RWPE2 (cell line): ENCODE measurements around the gene MAP3K20.

Experiments used
- ATAC-seq: fragments of 200-7000 bp; cut with Tn5 transposase; 3 replicates; pipeline ENCODE4 v1.9.1; 2021; ENCODE audit warnings: low read depth
- DNase-seq: peaks from one replicate; pipeline ENCODE4 v3.0.0-alpha.2; 2020; ENCODE audit warnings: low spot score
- H3K27ac ChIP-seq: fragments of 450-650 bp; 2 replicates; pipeline ENCODE4 v1.5.1; 2017; ENCODE audit warnings: mild to moderate bottlenecking; ENCODE audit not compliant: poor library complexity, severe bottlenecking
- H3K27me3 ChIP-seq: fragments of 250-450 bp; sonication (Bioruptor Pico); 2 replicates; pipeline ENCODE4 v1.5.1; 2021; ENCODE audit warnings: mild to moderate bottlenecking, moderate library complexity; ENCODE audit not compliant: insufficient read depth, poor library complexity, severe bottlenecking
- H3K36me3 ChIP-seq: fragments of 250-450 bp; sonication (Bioruptor Pico); 2 replicates; pipeline ENCODE4 v1.5.1; 2020; ENCODE audit warnings: low read depth, mild to moderate bottlenecking, moderate library complexity
- H3K4me1 ChIP-seq: fragments of 250-450 bp; sonication (Bioruptor Pico); 2 replicates; pipeline ENCODE4 v1.5.1; 2021; ENCODE audit warnings: mild to moderate bottlenecking, moderate library complexity; ENCODE audit not compliant: insufficient read depth, poor library complexity, severe bottlenecking
- H3K4me3 ChIP-seq: fragments of 250-450 bp; sonication (Bioruptor Pico); 2 replicates; pipeline ENCODE4 v1.5.1; 2021; ENCODE audit warnings: mild to moderate bottlenecking, moderate library complexity; ENCODE audit not compliant: severe bottlenecking
- H3K9me3 ChIP-seq: fragments of 250-450 bp; sonication (Bioruptor Pico); 2 replicates; pipeline ENCODE4 v1.5.1; 2021; ENCODE audit warnings: mild to moderate bottlenecking, moderate library complexity; ENCODE audit not compliant: severe bottlenecking
- CTCF ChIP-seq: fragments of 450-650 bp; IDR thresholded peaks from one replicate; pipeline ENCODE4 v1.5.1; 2017; ENCODE audit warnings: mild to moderate bottlenecking, moderate library complexity; ENCODE audit not compliant: poor library complexity, severe bottlenecking

MAP3K20 gene

GRCh38 chr2:173106959-173107628 is 31.4 kb downstream of the MAP3K20 start:
- no peak for TF ChIP-seq CTCF
- Histone ChIP-seq H3K4me1 (peaks cover 19% of the 10 kb centered on the region), H3K9me3 (no peaks in the 10 kb centered on the region), H3K36me3 (peaks cover 24% of the 10 kb centered on the region), H3K27me3 (no peaks in the 10 kb centered on the region), H3K27ac (no peak overlapping the region), H3K4me3 (no peak overlapping the region)
- DNase-seq: no peak
- ATAC-seq: no peak

- no peaks in the 10 kb centered on the region for H3K9me3 ChIP-seq
- peak overlapping the region; percentile 79 for H3K27ac ChIP-seq
- no peaks in the 10 kb centered on the region for H3K27me3 ChIP-seq
- DNase-seq: no peak
- H3K4me1 ChIP-seq: peaks cover 18% of the 10 kb centered on the region
- H3K36me3 ChIP-seq: peaks cover 18% of the 10 kb centered on the region; the same call in 1 of the 2 replicates
- no peak for ATAC-seq
- no peak overlapping the region for H3K4me3 ChIP-seq
- TF ChIP-seq CTCF: no peak
Measured at GRCh38 chr2:173107629-173108022, 32.0 kb downstream of the MAP3K20 start.

GRCh38 chr2:173109253-173110188 is 33.9 kb downstream of the MAP3K20 start:
- no peak for TF ChIP-seq CTCF
- Histone ChIP-seq H3K4me1 (peaks cover 18% of the 10 kb centered on the region), H3K4me3 (no peak overlapping the region), H3K9me3 (no peaks in the 10 kb centered on the region), H3K27me3 (no peaks in the 10 kb centered on the region), H3K27ac (peak overlapping the region; percentile 79), H3K36me3 (peaks cover 8% of the 10 kb centered on the region; the same call in 1 of the 2 replicates)
- DNase-seq (no peak), ATAC-seq (peak; percentile 89)

- H3K4me1 ChIP-seq: peaks cover 31% of the 10 kb centered on the region
- ATAC-seq: no peak
- peak overlapping the region; percentile 89 for H3K27ac ChIP-seq
- DNase-seq: no peak
- H3K27me3 ChIP-seq: no peaks in the 10 kb centered on the region
- H3K9me3 ChIP-seq: no peaks in the 10 kb centered on the region
- no peaks in the 10 kb centered on the region; the same call in 1 of the 2 replicates for H3K36me3 ChIP-seq
- TF ChIP-seq CTCF: no peak
- H3K4me3 ChIP-seq: no peak overlapping the region
Measured at GRCh38 chr2:173117678-173118077, 42.0 kb downstream of the MAP3K20 start.
